ENCODE data around the gene FUOM. TPM values are rescaled to one million over a fixed set of nuclear protein-coding genes. Genes with fewer than 3 reads are reported as not detected.

The FUOM gene
- total RNA-seq, 1 donor from 2014 or later, result 42.6 TPM

DNA sequence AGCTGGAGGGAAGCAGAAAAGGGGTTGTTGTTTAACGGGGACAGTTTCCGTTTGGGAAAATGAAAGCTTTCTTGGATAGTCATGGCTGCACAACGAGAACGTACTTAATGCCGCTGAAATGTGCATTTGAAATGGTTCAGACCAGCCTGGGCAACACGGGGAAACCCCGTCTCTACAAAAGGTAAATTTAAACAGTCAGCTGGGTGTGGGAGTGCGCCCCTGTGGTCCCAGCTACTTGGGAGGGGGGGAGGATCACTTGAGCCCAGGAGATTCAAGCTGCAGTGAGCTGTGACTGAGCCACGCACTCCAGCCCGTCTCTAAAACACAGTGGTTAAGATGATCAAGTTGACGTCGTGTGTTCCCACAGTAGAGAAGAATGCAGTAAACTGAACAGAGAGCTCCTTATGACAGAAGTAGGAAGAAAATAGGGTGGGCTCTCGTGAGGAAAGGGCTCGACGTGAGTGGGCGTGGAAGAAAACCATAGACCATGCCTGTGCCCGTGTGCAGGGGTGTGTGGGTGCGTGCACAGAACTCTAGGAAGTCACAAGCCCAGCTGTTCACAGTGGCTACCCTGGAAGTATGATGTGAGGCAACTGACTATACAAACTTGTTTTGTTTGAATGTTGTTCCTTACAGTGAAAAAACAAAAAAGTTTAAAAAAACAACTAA is 4.1 kb upstream of the FUOM start:
- no peak overlapping the region for H3K27ac Mint-ChIP-seq
- H3K27me3 Mint-ChIP-seq (ENCODE audit: low read depth), result no peaks in the 10 kb centered on the region
- no peak overlapping the region for H3K4me3 Mint-ChIP-seq
- no peak for DNase-seq (ENCODE audit: low spot score in 2 of 2, unreplicated experiment in 2 of 2)
- TF ChIP-seq, protein P1, sequence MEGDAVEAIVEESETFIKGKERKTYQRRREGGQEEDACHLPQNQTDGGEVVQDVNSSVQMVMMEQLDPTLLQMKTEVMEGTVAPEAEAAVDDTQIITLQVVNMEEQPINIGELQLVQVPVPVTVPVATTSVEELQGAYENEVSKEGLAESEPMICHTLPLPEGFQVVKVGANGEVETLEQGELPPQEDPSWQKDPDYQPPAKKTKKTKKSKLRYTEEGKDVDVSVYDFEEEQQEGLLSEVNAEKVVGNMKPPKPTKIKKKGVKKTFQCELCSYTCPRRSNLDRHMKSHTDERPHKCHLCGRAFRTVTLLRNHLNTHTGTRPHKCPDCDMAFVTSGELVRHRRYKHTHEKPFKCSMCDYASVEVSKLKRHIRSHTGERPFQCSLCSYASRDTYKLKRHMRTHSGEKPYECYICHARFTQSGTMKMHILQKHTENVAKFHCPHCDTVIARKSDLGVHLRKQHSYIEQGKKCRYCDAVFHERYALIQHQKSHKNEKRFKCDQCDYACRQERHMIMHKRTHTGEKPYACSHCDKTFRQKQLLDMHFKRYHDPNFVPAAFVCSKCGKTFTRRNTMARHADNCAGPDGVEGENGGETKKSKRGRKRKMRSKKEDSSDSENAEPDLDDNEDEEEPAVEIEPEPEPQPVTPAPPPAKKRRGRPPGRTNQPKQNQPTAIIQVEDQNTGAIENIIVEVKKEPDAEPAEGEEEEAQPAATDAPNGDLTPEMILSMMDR (IDR thresholded peaks at IDR 0.05; ENCODE audit: unreplicated experiment), result no peak
- H3K36me3 Mint-ChIP-seq, result peaks cover 20% of the 10 kb centered on the region
- H3K4me1 Mint-ChIP-seq, result peaks cover 22% of the 10 kb centered on the region
- no peaks in the 10 kb centered on the region for H3K9me3 Mint-ChIP-seq

DNA sequence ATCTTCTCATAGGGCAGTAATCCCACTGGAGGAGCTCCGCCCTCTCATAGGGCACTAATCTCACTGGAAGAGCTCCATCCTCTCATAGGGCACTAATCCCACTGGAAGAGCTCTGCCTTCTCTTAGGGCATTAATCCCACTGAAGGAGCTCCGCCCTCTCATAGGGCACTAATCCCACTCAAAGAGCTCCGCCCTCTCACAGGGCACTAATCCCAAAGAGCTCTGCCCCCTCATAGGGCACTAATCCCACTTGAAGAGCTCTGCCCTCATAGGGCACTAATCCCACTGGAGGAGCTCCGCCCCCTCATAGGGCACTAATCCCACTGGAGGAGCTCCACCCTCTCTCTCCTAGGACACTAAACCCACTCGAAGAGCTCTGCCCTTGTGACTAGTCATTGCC is 3.4 kb upstream of the FUOM start:
- DNase-seq (ENCODE audit: low spot score in 2 of 2, unreplicated experiment in 2 of 2), result no peak
- Mint-ChIP-seq H3K9me3 (no peaks in the 10 kb centered on the region), H3K4me3 (no peak overlapping the region), H3K27me3 (ENCODE audit: low read depth) (no peaks in the 10 kb centered on the region), H3K36me3 (peaks cover 20% of the 10 kb centered on the region), H3K27ac (no peak overlapping the region), H3K4me1 (peaks cover 22% of the 10 kb centered on the region)
- TF ChIP-seq, protein P1 (IDR thresholded peaks at IDR 0.05; ENCODE audit: unreplicated experiment), result no peak

DNA sequence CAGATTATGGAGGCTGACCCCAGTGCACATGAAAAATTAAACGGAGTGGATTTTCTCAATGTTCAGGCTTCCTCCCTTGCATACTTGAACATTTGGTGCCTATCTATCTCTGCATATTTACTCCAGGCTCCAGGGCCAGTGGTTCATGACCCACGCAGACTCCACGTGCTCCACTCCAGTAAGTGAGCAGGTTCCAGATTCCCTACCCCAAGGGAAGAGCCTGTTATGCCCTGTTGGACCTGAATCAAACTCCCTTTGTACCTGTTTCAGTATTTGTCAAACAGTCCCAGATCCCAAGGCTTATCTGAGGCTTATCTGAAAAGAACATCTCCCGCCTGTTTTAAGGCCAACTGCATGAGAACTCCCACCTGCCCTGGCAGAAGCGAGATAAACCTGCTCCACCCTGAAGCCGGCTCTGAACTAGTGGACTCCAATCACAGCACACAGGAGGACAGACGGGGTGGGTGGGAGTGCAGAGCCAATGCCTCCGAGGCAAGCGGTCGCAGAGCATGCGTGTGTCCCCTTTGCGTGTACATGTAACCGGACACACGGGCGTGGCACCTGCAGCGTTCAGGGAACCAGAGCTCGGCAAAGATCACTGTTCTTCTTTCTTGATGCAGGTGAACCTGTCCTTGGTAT is 2.3 kb upstream of the FUOM start:
- Mint-ChIP-seq H3K4me3 (peak overlapping the region; percentile 30), H3K27me3 (ENCODE audit: low read depth) (no peaks in the 10 kb centered on the region)

DNA sequence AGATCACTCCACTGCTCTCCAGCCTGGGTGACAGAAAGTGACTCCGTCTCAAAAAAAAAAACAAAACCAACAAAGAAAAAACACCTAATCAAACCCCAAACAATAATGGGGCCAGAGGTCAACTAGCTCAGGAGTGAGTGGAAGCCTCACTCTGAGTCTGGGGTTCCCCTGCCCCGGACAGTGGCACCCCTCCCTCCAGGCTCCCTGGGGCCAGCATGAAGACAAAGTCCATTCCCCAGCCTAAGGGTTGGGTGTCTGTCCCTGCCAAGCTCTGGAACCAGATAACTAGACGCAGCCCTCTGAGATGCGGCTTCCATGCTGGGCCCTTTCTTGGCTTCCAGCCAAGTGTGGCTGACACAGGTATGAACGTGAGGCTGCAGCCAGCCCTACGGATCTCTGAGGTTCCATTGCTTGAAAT is 1.7 kb upstream of the FUOM start:
- Mint-ChIP-seq H3K27ac (peak overlapping the region; percentile 84), H3K4me1 (peaks cover 23% of the 10 kb centered on the region), H3K9me3 (no peaks in the 10 kb centered on the region), H3K27me3 (ENCODE audit: low read depth) (no peaks in the 10 kb centered on the region), H3K36me3 (peaks cover 14% of the 10 kb centered on the region), H3K4me3 (no peak overlapping the region)
- peak in 1 of 2 experiments; percentile 70 for DNase-seq (ENCODE audit: low spot score in 2 of 2, unreplicated experiment in 2 of 2)
- TF ChIP-seq, protein P1 (IDR thresholded peaks at IDR 0.05; ENCODE audit: unreplicated experiment), result no peak

More for the DNA sequence above, 2.3 kb upstream of the FUOM start:
- H3K36me3 Mint-ChIP-seq, result peaks cover 17% of the 10 kb centered on the region
- H3K9me3 Mint-ChIP-seq, result no peaks in the 10 kb centered on the region
- peak overlapping the region; percentile 84 for H3K27ac Mint-ChIP-seq
- DNase-seq (ENCODE audit: low spot score in 2 of 2, unreplicated experiment in 2 of 2), result no peak
- peaks cover 26% of the 10 kb centered on the region for H3K4me1 Mint-ChIP-seq
- TF ChIP-seq, protein P1 (IDR thresholded peaks at IDR 0.05; ENCODE audit: unreplicated experiment), result no peak

DNA sequence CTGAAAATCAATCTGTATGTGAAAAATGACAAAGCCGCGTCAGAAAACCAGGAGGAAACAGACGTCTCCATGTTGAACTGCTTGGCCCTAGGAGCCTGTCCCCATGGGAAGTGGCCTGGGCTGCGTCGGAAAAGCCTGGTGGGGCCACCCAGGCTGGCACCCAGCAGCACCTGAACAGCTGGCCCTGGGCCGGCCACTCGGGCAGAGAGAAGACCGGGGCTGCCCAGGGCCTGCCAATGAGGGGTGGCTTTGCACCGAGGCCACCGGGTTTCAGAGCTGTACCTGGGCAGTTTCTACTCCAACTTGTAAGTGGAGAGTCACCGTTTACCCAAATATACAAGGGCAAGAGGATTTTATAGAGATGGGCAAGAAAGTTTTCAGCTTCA is 1.1 kb upstream of the FUOM start:
- H3K36me3 Mint-ChIP-seq, result peaks cover 11% of the 10 kb centered on the region
- H3K27me3 Mint-ChIP-seq (ENCODE audit: low read depth), result no peaks in the 10 kb centered on the region
- H3K27ac Mint-ChIP-seq, result no peak overlapping the region
- peaks cover 20% of the 10 kb centered on the region for H3K4me1 Mint-ChIP-seq
- TF ChIP-seq, protein P1 (IDR thresholded peaks at IDR 0.05; ENCODE audit: unreplicated experiment), result no peak
- no peak for DNase-seq (ENCODE audit: low spot score in 2 of 2, unreplicated experiment in 2 of 2)
- H3K4me3 Mint-ChIP-seq, result peak overlapping the region; percentile 22
- no peaks in the 10 kb centered on the region for H3K9me3 Mint-ChIP-seq

Measured in mesothelial cell of epicardium (in vitro differentiated cells).